Measurements from ENCODE around the gene RGS7.

DNA sequence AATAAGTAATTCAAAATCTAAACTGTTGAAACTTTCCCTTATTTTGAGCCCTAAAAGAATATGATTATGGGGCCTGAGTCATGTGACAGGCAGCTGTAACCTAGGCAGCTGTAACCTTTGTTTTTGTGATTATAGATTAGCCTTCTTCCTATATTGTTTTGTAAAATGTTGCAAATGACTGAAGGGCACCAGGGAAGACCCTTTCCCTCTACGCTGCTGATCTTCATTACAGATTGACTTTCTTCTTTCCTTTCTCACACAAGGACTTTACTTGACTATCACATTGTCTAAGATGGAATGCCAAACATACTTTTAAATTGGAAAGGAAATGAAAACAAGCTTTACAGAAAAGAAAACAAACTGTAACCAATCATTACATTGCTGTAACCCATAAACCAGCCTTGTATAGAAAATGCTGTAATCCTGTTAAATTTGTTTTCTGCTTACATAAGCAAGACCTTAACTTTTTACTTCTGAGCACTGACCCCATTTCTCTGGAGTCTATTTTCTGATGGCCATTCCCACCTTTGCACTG is 242.2 kb downstream of the RGS7 start:
- TF ChIP-seq, protein P1, sequence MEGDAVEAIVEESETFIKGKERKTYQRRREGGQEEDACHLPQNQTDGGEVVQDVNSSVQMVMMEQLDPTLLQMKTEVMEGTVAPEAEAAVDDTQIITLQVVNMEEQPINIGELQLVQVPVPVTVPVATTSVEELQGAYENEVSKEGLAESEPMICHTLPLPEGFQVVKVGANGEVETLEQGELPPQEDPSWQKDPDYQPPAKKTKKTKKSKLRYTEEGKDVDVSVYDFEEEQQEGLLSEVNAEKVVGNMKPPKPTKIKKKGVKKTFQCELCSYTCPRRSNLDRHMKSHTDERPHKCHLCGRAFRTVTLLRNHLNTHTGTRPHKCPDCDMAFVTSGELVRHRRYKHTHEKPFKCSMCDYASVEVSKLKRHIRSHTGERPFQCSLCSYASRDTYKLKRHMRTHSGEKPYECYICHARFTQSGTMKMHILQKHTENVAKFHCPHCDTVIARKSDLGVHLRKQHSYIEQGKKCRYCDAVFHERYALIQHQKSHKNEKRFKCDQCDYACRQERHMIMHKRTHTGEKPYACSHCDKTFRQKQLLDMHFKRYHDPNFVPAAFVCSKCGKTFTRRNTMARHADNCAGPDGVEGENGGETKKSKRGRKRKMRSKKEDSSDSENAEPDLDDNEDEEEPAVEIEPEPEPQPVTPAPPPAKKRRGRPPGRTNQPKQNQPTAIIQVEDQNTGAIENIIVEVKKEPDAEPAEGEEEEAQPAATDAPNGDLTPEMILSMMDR (IDR thresholded peaks at IDR 0.05) = no peak
- TF ChIP-seq POLR2A (IDR thresholded peaks at IDR 0.05) = no peak

Data from Peyer's patch (tissue), 4 donors.